Measurements from ENCODE around the gene ARL5C. TPM values are rescaled to one million over a fixed set of nuclear protein-coding genes. Genes with fewer than 3 reads are reported as not detected.

The ARL5C gene
- total RNA-seq, 2 experiments from 2014 or later, result 0.16 to 0.65 TPM

DNA sequence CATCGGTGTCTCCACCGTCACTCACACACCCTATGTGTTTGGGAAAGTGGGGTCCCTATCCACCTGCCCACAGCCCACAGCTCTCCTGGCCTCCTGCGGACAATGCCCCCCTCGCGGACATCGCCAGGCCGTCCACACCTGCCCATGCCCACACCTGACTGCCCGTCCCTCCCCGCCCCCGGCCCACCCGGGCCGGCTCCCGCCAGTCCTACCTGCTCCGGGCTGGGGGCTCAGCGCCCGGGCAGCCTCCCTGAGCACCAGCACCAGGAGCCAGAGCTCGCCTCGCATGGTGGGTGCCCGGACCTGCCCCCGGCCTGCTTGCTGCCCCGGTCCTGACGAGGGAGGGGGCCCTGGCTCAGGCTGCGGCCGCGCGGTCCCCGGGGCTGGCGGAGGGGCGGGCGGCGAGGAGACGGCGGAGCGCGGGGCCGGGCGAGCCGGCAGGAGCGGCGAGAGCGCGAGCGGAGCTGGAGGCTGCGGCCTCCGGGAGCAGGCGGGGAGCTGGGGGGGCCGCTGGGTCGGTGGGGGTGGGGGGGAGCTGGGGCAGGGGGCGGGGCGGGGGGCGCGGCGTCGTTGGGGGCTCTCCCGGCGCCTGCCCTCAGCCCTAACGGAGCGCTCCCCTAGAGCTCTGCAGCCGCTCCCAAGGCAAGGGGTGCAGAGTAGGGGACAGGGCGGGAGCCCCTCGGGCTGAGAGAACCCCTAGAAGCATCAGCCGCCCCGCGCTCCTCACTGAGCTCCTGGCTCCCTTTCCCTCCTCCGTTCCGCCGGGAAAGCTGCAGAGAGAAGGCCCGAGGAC, 14.6 kb downstream of the ARL5C start, which contains the start of gene PLXDC1:
Gene PLXDC1, minus strand, starts transcription at position 488 of the 793 bp plus-strand sequence. Its CDS starts 200 bp downstream, at position 288.
- Histone ChIP-seq H3K36me3 (ENCODE audit: insufficient read depth, low read length) (no peaks in the 10 kb centered on the region), H3K9me2 (ENCODE audit: insufficient read depth, low read length) (no peaks in the 10 kb centered on the region), H3K9me3 (ENCODE audit: low read length) (no peaks in the 10 kb centered on the region), H3K79me2 (ENCODE audit: insufficient read depth, low read depth, low read length) (no peaks in the 10 kb centered on the region), H2AFZ (ENCODE audit: low read length) (peak within 1 kb of the TSS; percentile 45; the same call in 1 of the 2 replicates), H3K27ac (ENCODE audit: low read depth, low read length, poor library complexity, severe bottlenecking) (no peak within 1 kb of the TSS), H3K4me1 (ENCODE audit: insufficient read depth, low read length, poor library complexity, severe bottlenecking) (peaks cover 11% of the 10 kb centered on the region), H3K4me3 (ENCODE audit: low read depth, low read length, poor library complexity, severe bottlenecking) (peak within 1 kb of the TSS; percentile 76), H4K20me1 (ENCODE audit: insufficient read depth, low read length) (no peaks in the 10 kb centered on the region), H3K4me2 (ENCODE audit: low read length) (peak within 1 kb of the TSS; percentile 94)
- DNase-seq (ENCODE audit: low spot score), result no peak
- intact Hi-C loops (cut with micrococcal nuclease; ENCODE audit: unreplicated experiment), result loop anchor here (5.0 to 10.0 kb wide), 2 partner anchors 57 to 399 kb away; partner anchors contain the start of gene PSMB3
- TF ChIP-seq, protein P1, sequence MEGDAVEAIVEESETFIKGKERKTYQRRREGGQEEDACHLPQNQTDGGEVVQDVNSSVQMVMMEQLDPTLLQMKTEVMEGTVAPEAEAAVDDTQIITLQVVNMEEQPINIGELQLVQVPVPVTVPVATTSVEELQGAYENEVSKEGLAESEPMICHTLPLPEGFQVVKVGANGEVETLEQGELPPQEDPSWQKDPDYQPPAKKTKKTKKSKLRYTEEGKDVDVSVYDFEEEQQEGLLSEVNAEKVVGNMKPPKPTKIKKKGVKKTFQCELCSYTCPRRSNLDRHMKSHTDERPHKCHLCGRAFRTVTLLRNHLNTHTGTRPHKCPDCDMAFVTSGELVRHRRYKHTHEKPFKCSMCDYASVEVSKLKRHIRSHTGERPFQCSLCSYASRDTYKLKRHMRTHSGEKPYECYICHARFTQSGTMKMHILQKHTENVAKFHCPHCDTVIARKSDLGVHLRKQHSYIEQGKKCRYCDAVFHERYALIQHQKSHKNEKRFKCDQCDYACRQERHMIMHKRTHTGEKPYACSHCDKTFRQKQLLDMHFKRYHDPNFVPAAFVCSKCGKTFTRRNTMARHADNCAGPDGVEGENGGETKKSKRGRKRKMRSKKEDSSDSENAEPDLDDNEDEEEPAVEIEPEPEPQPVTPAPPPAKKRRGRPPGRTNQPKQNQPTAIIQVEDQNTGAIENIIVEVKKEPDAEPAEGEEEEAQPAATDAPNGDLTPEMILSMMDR (conservative IDR thresholded peaks at IDR 0.05; ENCODE audit: low read length), result no peak
- no peak for TF ChIP-seq EZH2phosphoT487 (IDR thresholded peaks at IDR 0.05; ENCODE audit: borderline replicate concordance, low read depth, low read length)
- CTCF ChIA-PET (ENCODE audit: unreplicated experiment), result interaction anchor here (0.7 to 3.0 kb wide), 2 partner anchors 76 to 168 kb away, joined by 3 to 18 read pairs; no protein-coding TSS in a partner anchor
- no TSS peak for BruUV-seq (replicated peaks)
- POLR2A ChIA-PET, result interaction anchor here (0.7 to 1.0 kb wide), 2 partner anchors 62 to 168 kb away, joined by 3 read pairs; no protein-coding TSS in a partner anchor

DNA sequence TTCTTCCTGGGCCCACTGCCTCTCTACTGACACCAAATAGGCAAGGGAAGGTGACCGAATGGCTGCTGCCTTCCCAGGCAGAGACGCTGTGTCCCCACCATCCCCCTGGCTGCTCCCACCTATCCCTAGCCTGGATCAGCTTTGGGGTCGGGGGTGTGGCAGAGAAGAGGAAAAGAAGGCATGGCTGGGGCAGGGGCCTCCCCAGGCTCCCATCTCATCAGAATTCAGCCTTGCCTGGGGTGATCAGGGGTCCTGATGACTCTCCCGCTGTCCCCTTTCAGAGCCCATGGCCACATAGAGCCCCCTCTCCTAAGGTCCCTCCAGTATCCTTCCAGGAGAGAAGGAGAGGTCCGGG, 15.2 kb downstream of the ARL5C start:
- TF ChIP-seq, protein P1 (conservative IDR thresholded peaks at IDR 0.05; ENCODE audit: low read length), result no peak
- TF ChIP-seq EZH2phosphoT487 (IDR thresholded peaks at IDR 0.05; ENCODE audit: borderline replicate concordance, low read depth, low read length), result no peak
- ChIA-PET CTCF (ENCODE audit: unreplicated experiment) (no interaction called here), POLR2A (no interaction called here)
- H3K4me2 ChIP-seq (ENCODE audit: low read length), result no peak overlapping the region
- no peak overlapping the region for H3K27ac ChIP-seq (ENCODE audit: low read depth, low read length, poor library complexity, severe bottlenecking)
- H3K36me3 ChIP-seq (ENCODE audit: insufficient read depth, low read length), result no peaks in the 10 kb centered on the region
- H4K20me1 ChIP-seq (ENCODE audit: insufficient read depth, low read length), result no peaks in the 10 kb centered on the region
- H3K79me2 ChIP-seq (ENCODE audit: insufficient read depth, low read depth, low read length), result no peaks in the 10 kb centered on the region
- H3K9me3 ChIP-seq (ENCODE audit: low read length), result no peaks in the 10 kb centered on the region
- DNase-seq (ENCODE audit: low spot score), result no peak
- H2AFZ ChIP-seq (ENCODE audit: low read length), result no peak overlapping the region
- peaks cover 11% of the 10 kb centered on the region for H3K4me1 ChIP-seq (ENCODE audit: insufficient read depth, low read length, poor library complexity, severe bottlenecking)
- intact Hi-C loops (cut with micrococcal nuclease; ENCODE audit: unreplicated experiment), result loop anchor here (5.0 to 10.0 kb wide), 2 partner anchors 56 to 398 kb away; partner anchors contain the start of gene PSMB3
- no peaks in the 10 kb centered on the region for H3K9me2 ChIP-seq (ENCODE audit: insufficient read depth, low read length)
- H3K4me3 ChIP-seq (ENCODE audit: low read depth, low read length, poor library complexity, severe bottlenecking), result no peak overlapping the region
- no TSS peak for BruUV-seq (replicated peaks)
